ENCODE results near the gene RBP3.
"Not testable (repeated sequence)": the region's sequence is repeated elsewhere in the genome, so short reads cannot be mapped to it uniquely, and the experiment has no call there.

The RBP3 gene

GRCh38 chr10:47376522-47377220 is 28.5 kb downstream of the RBP3 start:
- DNase-seq, result no peak

- DNase-seq, result no peak
Measured at GRCh38 chr10:47378183-47378510, 30.0 kb downstream of the RBP3 start.

DNA sequence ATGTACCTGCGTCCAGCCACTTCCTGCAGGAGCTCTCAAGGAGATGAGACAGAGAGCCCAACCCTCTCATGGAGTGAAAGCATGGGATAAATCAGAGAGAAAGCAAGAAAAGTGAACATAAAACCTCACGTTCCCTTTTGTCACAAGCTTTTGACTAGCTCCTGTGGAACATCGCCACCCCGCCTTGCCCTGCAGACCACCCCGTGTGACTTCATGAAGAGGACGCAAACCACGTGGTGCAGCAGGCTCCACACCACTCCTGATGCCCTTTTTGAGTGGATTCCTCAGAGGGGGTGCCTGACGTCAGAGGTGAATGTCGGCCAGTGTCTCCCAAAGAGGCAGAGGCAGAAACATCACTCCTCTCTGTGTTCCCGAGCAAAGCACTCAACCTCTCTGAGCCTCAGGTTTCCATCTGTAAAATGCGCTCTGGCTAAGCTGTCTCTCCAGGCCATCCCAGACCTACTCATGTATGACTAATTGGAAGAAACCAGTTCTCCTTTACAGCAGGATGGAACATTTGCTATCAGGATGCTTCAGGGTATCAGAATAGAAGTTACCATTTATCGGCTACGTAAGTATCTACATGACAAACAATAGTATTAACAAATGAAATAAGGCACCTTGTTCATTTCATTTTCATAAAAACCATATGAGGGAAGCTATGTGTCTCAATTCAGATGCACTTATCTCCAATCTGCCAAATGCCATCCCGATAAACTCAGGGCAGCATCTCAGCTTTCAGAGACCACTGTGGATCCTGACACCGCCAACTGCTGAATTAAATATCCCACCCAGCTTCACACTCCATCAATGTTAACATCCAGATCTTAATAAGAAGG is 30.7 kb downstream of the RBP3 start:
- no peak for DNase-seq

GRCh38 chr10:47379445-47379785 is 31.3 kb downstream of the RBP3 start:
- no peak for DNase-seq

DNA sequence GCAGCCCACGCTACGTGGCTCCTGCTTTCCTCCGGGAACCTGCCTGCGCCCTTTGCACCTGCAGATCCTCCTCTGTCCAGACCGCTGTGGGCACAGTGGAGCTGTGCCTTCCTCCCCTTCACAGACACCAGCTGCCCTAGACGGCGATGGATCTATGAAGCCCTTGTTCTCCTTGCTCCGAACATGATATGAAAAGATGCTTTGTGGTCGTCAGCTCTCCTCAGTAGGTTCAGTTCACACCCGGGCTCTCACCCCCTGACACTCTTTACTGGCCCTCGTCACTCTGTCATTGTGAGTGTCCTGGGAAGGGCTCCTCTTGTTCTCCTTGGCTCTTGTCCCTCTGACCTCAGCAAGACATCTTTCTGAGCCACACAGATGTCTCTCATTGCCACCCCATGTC is 31.7 kb downstream of the RBP3 start:
- no peak for DNase-seq

DNA sequence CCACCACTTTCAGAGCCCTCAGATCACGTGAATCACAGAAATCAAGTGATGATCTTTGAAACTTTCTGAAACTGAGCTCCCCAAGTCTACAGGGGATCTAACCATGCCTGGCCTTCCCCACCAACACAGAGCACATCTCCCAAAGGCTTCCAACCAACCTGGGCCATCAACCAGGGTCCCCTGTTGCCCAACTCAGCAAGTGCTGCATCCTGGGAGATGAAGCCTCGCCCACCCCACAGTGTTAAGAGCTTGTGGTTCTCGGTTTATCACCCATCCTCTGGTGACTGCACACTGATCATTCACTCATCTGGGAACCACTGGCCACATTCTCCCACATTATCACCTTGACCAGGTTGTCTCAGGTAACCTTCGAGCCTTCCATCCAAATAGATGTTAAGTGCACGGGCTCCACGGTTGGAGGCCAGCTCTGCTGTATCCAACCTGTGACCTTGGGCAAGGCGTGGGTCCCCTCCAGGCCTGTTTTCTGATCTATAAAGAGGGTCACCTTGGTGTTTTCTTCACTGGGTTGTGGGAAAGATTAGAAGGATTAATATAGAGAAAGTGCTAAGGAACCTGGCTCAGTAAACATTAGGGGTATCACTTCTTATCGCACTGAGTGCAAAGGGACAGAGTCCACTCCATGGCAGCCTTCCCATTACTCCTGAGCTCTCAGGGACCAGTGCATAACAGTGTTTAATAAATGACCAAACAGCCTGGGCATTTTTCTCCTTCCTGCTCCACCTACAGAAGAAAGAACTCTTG is 32.4 kb downstream of the RBP3 start:
- no peak for DNase-seq

DNA sequence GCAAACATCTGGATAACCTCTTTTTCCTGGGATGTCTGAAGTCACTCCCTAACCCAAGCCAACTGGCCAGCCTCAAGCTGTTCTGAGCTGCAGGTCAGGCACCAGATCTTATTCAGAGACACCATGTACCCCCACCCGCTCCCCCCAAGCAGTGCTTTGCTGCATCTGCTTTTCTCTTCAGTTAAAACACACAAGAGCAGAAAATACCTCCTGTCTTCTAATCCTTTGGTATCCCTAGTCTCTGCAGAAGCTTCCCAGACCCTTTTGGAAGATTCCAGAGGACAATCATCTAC is 32.9 kb downstream of the RBP3 start:
- no peak for DNase-seq

- DNase-seq, result no peak
Measured at GRCh38 chr10:47381427-47382379, 33.5 kb downstream of the RBP3 start.

GRCh38 chr10:47383261-47384147 is 35.3 kb downstream of the RBP3 start:
- no peak for DNase-seq

DNA sequence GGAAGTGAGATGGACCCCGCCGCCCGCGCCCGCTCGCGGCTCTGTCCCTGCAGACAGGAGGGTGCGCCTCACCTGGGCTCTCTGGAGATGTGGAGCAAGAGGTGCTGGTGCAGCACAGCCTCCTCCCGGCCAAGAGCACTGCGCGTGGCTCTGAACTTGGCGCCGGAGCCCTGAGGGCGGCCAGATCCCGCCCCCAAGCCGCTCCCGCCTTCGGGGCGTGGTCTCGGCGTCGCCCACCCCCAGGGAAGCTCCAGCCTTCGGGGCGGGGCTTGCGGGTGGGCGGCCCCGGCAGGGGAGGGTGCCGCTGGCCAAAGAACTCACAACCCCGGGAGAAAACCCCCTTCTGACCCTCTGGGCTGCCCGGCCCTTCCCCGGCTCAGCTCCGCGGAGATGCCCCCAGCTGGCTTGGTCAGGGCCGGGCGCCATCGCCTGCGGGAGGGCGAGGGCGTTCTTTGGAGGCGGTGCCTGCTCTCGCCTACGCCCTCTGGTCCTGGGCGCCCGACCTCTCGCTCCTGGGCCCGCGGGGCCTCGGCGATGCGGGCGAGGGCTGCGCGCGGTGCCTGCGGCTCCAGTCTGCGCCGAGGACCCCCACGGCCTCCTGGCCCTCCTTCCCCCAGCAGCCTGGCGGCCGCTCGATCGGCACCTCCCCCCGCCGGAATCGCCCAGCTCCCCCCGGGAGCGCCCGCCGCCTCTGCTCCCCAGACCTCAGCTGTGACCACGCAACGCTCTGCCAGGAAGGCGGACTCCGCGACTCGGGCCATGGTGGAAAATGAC is 36.2 kb downstream of the RBP3 start, which contains the start of gene ZNF488:
Gene ZNF488, minus strand, starts transcription at position 146 of the 774 bp plus-strand sequence. CDS start 15,464 bp downstream, outside the sequence.
- DNase-seq, result peak; percentile 73 to 75

DNA sequence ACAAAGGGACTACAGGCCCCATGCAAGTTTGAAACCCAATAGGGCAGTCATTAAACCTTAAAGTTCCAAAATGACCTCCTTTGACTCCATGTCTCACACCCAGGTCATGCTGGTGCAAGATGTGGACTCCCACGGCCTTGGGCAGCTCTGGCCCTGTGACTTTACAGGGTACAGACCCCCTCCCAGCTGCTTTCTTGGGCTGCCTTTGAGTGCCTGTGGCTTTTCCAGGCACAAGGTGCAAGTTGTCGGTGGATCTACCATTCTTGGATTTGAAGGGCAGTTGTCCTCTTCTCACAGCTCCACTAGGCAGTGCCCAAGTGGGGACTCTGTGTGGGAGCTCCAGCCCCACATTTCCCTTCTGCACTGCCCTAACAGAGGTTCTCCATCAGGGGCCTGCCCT is 37.9 kb downstream of the RBP3 start:
- DNase-seq, result not testable (repeated sequence)

GRCh38 chr10:47388879-47389278 is 40.7 kb downstream of the RBP3 start:
- DNase-seq, result no peak

- DNase-seq, result no peak
Measured at GRCh38 chr10:47389619-47390018, 41.5 kb downstream of the RBP3 start.

- DNase-seq, result no peak
Measured at GRCh38 chr10:47396311-47396717, 48.2 kb downstream of the RBP3 start.

- no peak for DNase-seq
Measured at GRCh38 chr10:47397256-47397655, 49.1 kb downstream of the RBP3 start.

DNA sequence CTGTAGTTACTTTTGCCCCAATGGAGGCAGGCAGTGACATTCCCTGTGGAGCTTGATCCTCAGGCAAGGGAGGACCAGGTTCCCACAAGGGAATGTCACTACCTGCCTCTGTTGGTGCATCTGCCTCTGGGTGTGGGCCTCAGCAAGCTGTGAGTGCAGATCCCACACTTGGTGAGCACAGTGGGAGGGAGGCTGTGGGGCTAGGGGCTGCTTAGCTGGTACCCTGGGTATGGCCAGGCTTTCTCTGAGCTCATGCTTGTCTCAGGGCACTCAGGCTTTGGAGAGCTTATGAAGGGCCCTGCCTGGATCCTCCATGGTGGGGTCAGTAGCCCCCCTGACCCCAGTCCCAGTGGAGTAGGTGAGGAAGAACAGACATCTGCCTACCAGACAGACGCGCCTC is 52.1 kb downstream of the RBP3 start:
- no peak for DNase-seq

DNA sequence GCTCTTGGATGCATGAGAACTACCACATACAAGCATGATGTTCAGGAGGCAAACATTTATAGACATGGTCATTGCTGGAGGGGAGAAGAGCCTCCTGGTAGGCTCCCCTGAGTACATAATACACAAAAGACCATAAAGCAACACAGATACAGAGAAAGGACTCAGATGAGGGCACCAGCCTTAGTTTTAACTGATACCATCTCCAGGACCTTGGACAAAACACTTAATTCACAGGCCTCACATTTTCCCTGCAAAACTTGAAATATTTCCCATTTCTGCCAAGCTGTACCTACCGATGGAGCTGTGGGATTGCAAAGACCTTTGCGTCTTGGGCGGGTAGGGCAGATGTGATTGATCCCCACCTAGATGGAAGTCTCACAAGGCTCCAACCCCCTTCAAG is 52.6 kb downstream of the RBP3 start:
- DNase-seq, result no peak

DNA sequence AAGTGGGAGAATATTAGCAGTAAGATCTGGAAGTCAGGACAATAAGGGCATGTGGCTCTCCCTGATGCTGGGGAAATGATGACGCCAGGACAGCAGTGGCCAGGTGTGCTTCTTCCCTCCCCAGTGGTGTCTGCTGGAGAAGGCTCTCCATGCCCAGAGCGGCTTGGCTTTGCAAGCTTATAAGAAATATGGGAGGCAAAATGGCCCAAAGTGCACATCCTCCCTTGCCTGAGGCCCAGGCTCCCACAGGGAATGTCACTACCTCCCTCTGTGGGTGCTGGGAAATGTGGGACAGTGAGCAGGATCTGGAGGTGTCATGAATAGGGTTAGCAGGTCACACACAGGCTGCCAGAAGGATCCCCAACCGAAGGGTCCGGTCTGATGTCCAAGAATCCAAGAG is 53.0 kb downstream of the RBP3 start:
- DNase-seq, result no peak

GRCh38 chr10:47401874-47402640 is 53.9 kb downstream of the RBP3 start:
- no peak for DNase-seq

- no peak for DNase-seq
Measured at GRCh38 chr10:47402641-47403301, 54.6 kb downstream of the RBP3 start.

Data from stimulated activated CD4-positive, alpha-beta T cell treated with anti-CD3 and anti-CD28 coated beads, Interleukin-4, amount 100 ng/mL, for 4 hours (primary cell).